ENCODE measurements around the gene CORO7.

Gene CORO7

GRCh38 chr16:4431023-4431422 is 14.6 kb upstream of the CORO7 start:
- Histone ChIP-seq H4K20me1 (ENCODE audit: insufficient read depth, low read length) (peaks cover 16% of the 10 kb centered on the region; the same call in 1 of the 2 replicates), H3K9ac (ENCODE audit: low read depth, low read length) (no peak overlapping the region), H3K36me3 (ENCODE audit: insufficient read depth, low read length) (peaks cover 55% of the 10 kb centered on the region), H3K27me3 (ENCODE audit: insufficient read depth, low read length, poor library complexity) (no peaks in the 10 kb centered on the region), H3K79me2 (ENCODE audit: insufficient read depth, low read length) (peaks cover 55% of the 10 kb centered on the region), H2AFZ (ENCODE audit: low read depth, low read length) (no peak overlapping the region), H3K9me3 (ENCODE audit: insufficient read depth, low read length, severe bottlenecking) (no peaks in the 10 kb centered on the region), H3K4me2 (ENCODE audit: insufficient read depth, low read length) (no peak overlapping the region), H3K27ac (ENCODE audit: low read length) (no peak overlapping the region), H3K4me1 (ENCODE audit: insufficient read depth, low read length) (peaks cover 21% of the 10 kb centered on the region), H3K4me3 (ENCODE audit: low read depth in 1 of 2, low read length in 2 of 2) (no peak overlapping the region)
- TF ChIP-seq CTCF (IDR thresholded peaks at IDR 0.05; ENCODE audit: borderline replicate concordance, extremely low read depth, low read length, poor library complexity, severe bottlenecking): no peak
- no peak for TF ChIP-seq EZH2 (IDR thresholded peaks at IDR 0.05; ENCODE audit: borderline replicate concordance, low read depth, low read length, severe bottlenecking)
- DNase-seq: no peak
- ATAC-seq (ENCODE audit: insufficient read depth, low read depth): no peak

GRCh38 chr16:4428500-4428899 is 12.1 kb upstream of the CORO7 start:
- no peak overlapping the region; the same call in 1 of the 2 replicates for H3K4me2 ChIP-seq (ENCODE audit: insufficient read depth, low read length)
- H3K4me3 ChIP-seq (ENCODE audit: low read depth in 1 of 2, low read length in 2 of 2): no peak overlapping the region
- TF ChIP-seq EZH2 (IDR thresholded peaks at IDR 0.05; ENCODE audit: borderline replicate concordance, low read depth, low read length, severe bottlenecking): no peak
- TF ChIP-seq CTCF (IDR thresholded peaks at IDR 0.05; ENCODE audit: borderline replicate concordance, extremely low read depth, low read length, poor library complexity, severe bottlenecking): no peak

GRCh38 chr16:4426722-4427372 is 10.5 kb upstream of the CORO7 start:
- H3K79me2 ChIP-seq (ENCODE audit: insufficient read depth, low read length): peaks cover 57% of the 10 kb centered on the region
- peak overlapping the region; percentile 68 for H3K9ac ChIP-seq (ENCODE audit: low read depth, low read length)
- H3K9me3 ChIP-seq (ENCODE audit: insufficient read depth, low read length, severe bottlenecking): no peaks in the 10 kb centered on the region
- peak overlapping the region; percentile 99 for H3K27ac ChIP-seq (ENCODE audit: low read length)
- peak overlapping the region; percentile 98 for H3K4me2 ChIP-seq (ENCODE audit: insufficient read depth, low read length)
- H3K36me3 ChIP-seq (ENCODE audit: insufficient read depth, low read length): peaks cover 25% of the 10 kb centered on the region; the same call in 1 of the 2 replicates
- TF ChIP-seq CTCF (IDR thresholded peaks at IDR 0.05; ENCODE audit: borderline replicate concordance, extremely low read depth, low read length, poor library complexity, severe bottlenecking) (no peak), EZH2 (IDR thresholded peaks at IDR 0.05; ENCODE audit: borderline replicate concordance, low read depth, low read length, severe bottlenecking) (no peak)
- no peak for DNase-seq
- no peak for ATAC-seq (ENCODE audit: insufficient read depth, low read depth)
- H4K20me1 ChIP-seq (ENCODE audit: insufficient read depth, low read length): peaks cover 16% of the 10 kb centered on the region; the same call in 1 of the 2 replicates
- H2AFZ ChIP-seq (ENCODE audit: low read depth, low read length): peak overlapping the region; percentile 92; the same call in 1 of the 2 replicates
- H3K4me1 ChIP-seq (ENCODE audit: insufficient read depth, low read length): peaks cover 29% of the 10 kb centered on the region
- H3K4me3 ChIP-seq (ENCODE audit: low read depth in 1 of 2, low read length in 2 of 2): peak overlapping the region; percentile 73 to 87
- no peaks in the 10 kb centered on the region for H3K27me3 ChIP-seq (ENCODE audit: insufficient read depth, low read length, poor library complexity)

More at GRCh38 chr16:4428500-4428899, 12.1 kb upstream of the CORO7 start:
- peaks cover 16% of the 10 kb centered on the region; the same call in 1 of the 2 replicates for H4K20me1 ChIP-seq (ENCODE audit: insufficient read depth, low read length)
- H3K4me1 ChIP-seq (ENCODE audit: insufficient read depth, low read length): peaks cover 29% of the 10 kb centered on the region
- no peak for DNase-seq
- H3K79me2 ChIP-seq (ENCODE audit: insufficient read depth, low read length): peaks cover 60% of the 10 kb centered on the region
- no peaks in the 10 kb centered on the region for H3K9me3 ChIP-seq (ENCODE audit: insufficient read depth, low read length, severe bottlenecking)
- no peaks in the 10 kb centered on the region for H3K27me3 ChIP-seq (ENCODE audit: insufficient read depth, low read length, poor library complexity)
- no peak overlapping the region for H3K9ac ChIP-seq (ENCODE audit: low read depth, low read length)
- no peak overlapping the region for H2AFZ ChIP-seq (ENCODE audit: low read depth, low read length)
- peaks cover 33% of the 10 kb centered on the region for H3K36me3 ChIP-seq (ENCODE audit: insufficient read depth, low read length)
- ATAC-seq (ENCODE audit: insufficient read depth, low read depth): no peak
- H3K27ac ChIP-seq (ENCODE audit: low read length): no peak overlapping the region
